Adrenal gland (tissue), 5 donors: ENCODE data around the gene RRH.

ENCODE experiments used
- CTCF ChIP-seq, 6 experiments: fragments of 450-650 bp in 4 of 6; fragments of 200-600 bp in 2 of 6; sonication (generic) in 1 of 6; IDR thresholded peaks; 1 replicate in 5 of 6; 2 replicates in 1 of 6; pipeline versions ENCODE4 v1.5.1 to v1.8.0; 2016 to 2021; ENCODE audit warnings: antibody characterized with exemption in 6 of 6, mild to moderate bottlenecking in 2 of 6, moderate library complexity in 1 of 6
- POLR2A ChIP-seq, 2 donors: fragments of 450-650 bp; IDR thresholded peaks; one replicate each; pipeline ENCODE4 v1.6.1; 2017; ENCODE audit warnings: antibody characterized with exemption in 2 of 2, mild to moderate bottlenecking in 2 of 2, moderate library complexity in 1 of 2
- donor health status: DM: no; HTN: no; CAD: no.

GRCh38 chr4:109787807-109788206 lies 40.0 kb upstream of the RRH start:
- no peak for TF ChIP-seq CTCF (IDR thresholded peaks at IDR 0.05)
- TF ChIP-seq POLR2A (IDR thresholded peaks at IDR 0.05): no peak
